AG08396 (cell line): ENCODE data around the gene LEPROT.
"Not testable (repeated sequence)": the region's sequence is repeated elsewhere in the genome, so short reads cannot be mapped to it uniquely, and the experiment has no call there.

Source experiments
- DNase-seq: peaks from one replicate; pipeline ENCODE4 v3.0.0; 2012; ENCODE audit warnings: low spot score, mixed read lengths

Gene LEPROT, protein sequence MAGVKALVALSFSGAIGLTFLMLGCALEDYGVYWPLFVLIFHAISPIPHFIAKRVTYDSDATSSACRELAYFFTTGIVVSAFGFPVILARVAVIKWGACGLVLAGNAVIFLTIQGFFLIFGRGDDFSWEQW

GRCh38 chr1:65420590-65421350 lies at the start of gene LEPROT, which contains the start of gene LEPR:
Gene LEPROT (plus strand): TSS chr1:65420668. CDS start chr1:65420725, 57 bp downstream.
Gene LEPR (plus strand): TSS chr1:65420668. CDS start chr1:65565566, 144,898 bp downstream.
- no peak for DNase-seq

GRCh38 chr1:65371544-65371943 lies 48.9 kb upstream of the LEPROT start:
- no peak for DNase-seq

GRCh38 chr1:65372557-65372956 lies 47.9 kb upstream of the LEPROT start:
- no peak for DNase-seq

- DNase-seq: no peak
Measured at GRCh38 chr1:65377496-65378246, 42.8 kb upstream of the LEPROT start.

DNA sequence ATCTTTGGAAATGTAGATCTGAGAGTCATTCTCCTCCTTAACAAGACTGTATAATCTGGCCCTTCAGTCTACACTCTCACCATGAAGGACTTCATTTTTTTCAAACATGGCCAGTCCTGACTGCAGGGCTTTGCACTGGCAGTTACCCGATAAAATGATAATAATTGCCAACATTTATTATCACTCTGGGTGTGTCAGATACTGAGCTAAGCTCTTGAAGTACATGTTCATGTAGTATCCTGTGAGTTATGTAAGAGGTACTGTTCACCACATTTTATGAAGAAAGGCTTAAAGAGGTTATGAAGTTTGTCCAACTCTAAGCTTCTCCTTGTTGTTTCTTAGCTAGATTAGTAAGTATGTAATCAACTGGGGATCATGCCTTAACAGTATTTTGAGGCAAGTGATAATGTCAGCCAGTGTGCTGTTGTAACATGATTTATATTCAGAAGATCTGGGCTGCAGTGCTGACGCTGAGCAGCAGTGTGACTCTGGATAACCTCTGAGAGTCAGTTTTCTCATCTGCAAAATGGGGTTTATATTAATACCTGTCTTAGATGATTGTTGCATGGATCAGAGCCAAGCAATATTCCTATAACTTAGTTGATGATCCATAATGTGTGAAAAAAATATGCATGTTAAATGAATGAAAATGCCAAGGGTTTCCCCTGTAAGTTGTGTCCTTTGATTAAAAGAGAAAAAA lies 42.1 kb upstream of the LEPROT start:
- no peak for DNase-seq

DNA sequence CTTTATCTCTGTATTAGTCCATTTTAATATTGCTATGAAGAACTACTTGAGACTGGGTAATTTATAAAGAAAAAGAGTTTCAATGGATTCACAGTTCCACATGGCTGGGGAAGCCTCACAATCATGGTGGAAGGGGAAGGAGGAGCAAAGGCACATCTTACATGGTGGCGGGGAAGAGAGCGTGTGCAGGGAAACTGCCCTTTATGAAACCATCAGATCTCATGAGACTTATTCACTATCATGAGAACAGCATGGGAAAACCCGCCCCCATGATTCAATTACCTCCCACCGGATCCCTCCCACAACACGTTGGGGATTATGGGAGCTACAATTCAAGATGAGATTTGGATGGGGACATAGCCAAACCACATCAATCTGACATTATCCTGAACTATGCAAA lies 36.0 kb upstream of the LEPROT start:
- not testable (repeated sequence) for DNase-seq

DNA sequence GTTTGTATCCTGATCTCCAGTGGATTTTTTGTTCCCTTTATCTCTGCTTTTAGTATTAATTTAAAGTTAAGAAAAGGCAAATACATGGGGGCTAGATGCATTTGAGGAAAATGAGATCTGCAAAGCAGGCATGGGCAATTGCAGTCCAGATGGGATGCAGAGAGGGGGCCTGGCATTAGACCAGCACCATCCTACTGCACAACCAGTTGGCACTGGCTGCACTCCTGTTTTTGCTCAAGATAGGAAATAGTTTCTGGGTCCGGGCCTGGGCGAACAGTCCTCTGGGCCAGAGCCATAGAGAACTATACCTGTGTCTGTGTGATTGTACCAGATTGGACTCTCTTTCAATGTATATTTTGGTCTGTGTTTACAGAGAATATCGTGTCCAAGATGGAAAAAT lies 34.0 kb upstream of the LEPROT start:
- DNase-seq: no peak

GRCh38 chr1:65387821-65388220 lies 32.6 kb upstream of the LEPROT start:
- DNase-seq: no peak

DNA sequence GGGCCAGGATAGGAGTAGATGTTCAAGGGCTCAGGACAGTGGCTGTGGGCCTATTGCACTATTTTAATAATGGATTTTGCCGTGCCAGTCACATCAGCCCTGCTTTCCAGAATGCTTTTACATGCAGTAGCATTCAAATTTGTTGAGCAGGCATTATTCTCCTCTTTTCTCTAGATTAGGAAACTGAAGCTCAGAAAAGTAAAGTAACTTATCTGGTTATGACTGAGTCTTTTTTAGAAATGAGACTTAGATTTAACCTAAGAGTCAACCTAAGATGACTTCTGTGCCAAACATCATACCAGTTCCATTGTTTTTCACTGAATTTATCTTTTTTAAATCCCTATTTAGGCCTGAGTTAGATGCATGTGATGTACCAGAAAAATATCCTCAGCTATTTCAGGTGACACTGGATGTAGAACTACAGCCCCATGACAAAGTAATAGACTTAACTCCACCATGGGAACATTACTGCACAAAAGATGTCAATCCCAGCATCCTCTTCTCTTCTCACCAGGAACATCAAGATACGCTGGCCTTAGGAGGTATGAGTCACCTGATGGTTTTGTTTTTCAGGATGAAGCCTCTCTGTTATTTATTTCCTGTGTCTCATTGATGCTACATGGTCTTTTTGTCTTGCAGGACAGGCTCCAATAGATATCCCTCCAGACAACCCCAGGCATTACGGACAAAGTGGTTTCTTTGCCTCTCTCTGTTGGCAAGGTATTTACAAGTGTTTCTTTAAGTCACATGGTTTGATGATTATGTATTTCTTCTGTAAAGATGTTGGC lies 31.4 kb upstream of the LEPROT start:
- no peak for DNase-seq

GRCh38 chr1:65392497-65392896 lies 28.0 kb upstream of the LEPROT start:
- DNase-seq: no peak

DNA sequence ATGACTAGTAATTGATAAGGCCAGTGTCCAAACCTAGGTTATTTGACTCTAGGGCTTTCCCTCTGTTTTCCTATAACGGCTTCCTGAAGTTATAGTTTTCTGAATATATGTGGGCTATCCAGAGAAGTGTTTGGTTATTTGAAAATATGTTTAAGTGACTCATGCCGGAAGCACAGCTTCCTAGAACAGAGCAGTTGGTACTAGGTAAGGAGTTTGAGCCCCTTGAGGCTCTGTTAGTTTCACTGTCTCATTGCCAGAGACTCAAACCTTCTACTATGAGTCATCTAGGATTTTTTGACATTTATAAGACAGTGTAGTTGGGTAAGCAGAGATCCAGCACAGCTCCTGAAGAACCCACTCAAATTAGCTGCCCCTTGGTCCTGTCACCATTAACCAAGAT lies 27.1 kb upstream of the LEPROT start:
- no peak for DNase-seq

DNA sequence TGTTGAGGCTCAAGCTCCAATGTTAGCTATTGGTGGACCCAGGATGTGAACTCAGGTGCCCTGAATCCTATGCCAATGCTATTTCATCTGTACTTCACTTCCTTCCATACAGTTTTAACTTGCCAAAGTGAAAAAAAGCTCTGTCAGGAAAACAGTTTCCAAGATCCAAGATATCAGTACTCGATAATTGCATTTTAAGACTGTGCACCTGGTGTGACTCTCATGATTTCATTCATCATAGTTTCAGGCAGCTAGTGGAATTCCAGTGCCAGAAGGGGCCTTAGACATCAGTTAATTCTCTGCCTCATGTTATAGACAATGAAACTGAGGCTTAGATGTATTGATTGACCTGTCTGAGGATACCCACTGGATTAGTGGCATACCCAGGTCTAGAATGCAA lies 26.5 kb upstream of the LEPROT start:
- DNase-seq: no peak

- peak; percentile 31 for DNase-seq
Measured at GRCh38 chr1:65395887-65396612, 24.4 kb upstream of the LEPROT start.

DNA sequence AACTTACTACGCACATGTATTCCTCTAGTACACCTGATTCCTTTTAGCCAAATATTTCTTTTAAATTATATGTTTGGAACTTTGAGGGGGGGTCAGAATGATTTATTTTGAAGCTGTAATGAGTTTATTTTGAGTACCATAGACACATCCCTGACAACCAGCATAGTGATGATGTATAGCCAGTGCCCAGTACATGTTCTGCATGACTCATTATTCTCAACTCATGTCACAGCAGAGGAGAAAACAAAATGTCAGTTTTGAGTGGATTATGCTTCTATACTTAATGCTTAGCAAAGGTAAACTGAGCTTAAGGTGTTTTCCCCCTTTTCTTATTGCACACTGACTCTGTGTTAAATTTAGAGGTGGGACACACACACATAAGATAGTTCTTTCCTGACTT lies 22.4 kb upstream of the LEPROT start:
- no peak for DNase-seq

DNA sequence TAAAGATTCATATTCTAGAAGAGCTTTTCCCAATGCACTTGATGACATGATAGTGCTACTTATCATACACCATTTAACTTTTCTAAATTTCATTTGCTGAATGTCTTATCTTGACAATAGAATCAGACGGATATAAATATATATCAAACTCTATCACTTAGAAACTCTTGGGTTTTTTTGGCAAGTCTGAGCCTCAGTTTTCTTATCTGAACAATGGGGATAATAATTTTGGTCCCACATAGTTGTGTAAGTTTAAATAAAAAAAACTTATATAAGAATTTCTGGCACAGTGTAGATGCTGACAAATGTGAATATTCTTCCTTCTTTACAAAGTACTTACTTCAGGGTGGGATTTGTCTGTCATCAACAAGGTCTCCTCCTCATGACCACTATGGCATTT lies 21.5 kb upstream of the LEPROT start:
- DNase-seq: no peak

DNA sequence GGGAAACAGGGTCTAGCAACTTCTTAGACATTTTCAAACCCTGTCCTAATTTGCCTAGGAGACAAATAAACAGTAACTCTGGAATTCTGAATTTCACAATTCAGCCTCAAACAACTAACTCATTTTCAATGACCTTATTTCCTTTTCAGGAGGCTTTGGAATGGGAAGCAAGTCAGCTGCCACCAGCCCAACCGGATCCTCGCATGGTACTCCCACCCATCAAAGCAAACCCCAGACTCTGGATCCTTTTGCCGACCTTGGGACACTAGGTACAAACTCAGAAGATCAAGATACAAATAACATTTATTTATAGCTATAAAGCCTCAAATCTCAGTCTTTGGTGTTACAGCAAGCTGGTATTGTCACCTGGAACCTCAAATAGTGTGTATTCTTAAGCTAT lies 18.9 kb upstream of the LEPROT start:
- no peak for DNase-seq

DNA sequence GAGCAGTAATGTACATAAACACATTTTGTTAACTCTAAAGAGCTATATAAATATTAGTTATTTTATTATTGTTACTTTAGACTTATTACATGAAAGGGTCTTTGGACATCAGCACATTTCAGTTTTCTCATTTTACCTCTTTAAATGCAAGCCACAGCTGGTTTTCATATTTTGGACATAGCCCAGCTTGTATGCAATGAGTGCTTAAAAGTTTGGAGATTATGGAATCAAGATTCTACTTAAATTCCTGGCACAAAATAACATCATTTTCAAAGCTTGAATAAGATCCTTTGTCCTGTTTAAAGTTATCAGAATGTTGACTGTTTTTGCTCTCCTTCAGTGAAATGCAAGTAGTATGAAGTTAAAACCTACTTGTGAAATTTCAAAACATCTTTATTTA lies 15.5 kb upstream of the LEPROT start:
- no peak for DNase-seq

DNA sequence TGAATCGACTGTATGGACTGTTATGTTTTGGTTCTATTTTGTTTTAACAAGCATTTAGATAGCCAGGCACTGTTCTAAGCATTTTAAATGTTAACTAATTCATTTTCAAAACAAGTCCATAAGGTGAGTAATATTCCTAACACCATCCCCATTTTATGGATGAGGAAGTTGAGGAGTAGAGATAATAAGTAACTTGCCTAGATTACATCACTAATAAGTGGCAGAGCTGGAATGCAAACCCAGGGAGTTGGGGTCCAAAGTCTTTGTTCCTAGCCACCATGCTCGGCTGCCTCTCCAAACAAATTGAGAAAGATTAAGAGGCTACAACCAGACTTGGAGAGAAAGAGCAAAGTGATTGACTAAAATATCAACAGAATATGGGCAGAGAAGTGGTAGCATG lies 12.6 kb upstream of the LEPROT start:
- DNase-seq: no peak

DNA sequence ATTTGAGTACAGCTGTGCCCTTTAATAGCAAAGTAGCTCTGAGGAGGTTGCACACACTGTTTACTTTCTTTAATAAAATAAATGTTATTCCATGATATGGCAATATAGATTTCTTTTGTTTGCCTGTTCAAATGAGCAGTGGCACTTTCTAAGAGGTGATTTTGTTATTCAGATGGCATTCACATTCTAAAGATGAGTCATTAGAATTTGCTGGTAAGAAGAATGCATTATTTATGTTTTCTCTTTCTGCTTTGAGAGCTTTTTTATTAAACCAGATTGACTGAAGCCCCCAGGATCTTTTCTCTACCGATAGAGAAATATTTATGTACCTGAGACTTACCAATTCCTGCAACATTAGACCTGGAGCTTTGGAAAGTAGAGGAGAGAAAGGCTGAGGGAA lies 11.2 kb upstream of the LEPROT start:
- DNase-seq: no peak

- DNase-seq: no peak
Measured at GRCh38 chr1:65409816-65410326, 10.6 kb upstream of the LEPROT start.
